Gastroesophageal sphincter (tissue), 4 donors: ENCODE measurements around the gene MEAF6. TPM values are rescaled to one million over a fixed set of nuclear protein-coding genes. Genes with fewer than 3 reads are reported as not detected.
"Not testable (repeated sequence)": the region's sequence is repeated elsewhere in the genome, so short reads cannot be mapped to it uniquely, and the experiment has no call there.

Source experiments
- ATAC-seq: fragments of 150-250 bp; one replicate; pipeline ENCODE4 v1.9.1; 2016; ENCODE audit warnings: mild to moderate bottlenecking, moderate library complexity
- H3K27ac ChIP-seq, 4 donors: fragments of 200-600 bp; sonication (generic) in 3 of 4; 1 replicate in 3 of 4; 2 replicates in 1 of 4; pipeline ENCODE4 v1.5.1; 2016 to 2019
- H3K27me3 ChIP-seq: fragments of 200-600 bp; sonication (generic); one replicate; pipeline ENCODE4 v1.5.1; 2019
- H3K36me3 ChIP-seq, 2 donors: fragments of 200-600 bp; sonication (generic); one replicate each; pipeline ENCODE4 v1.5.1; 2019; ENCODE audit warnings: control low read depth in 1 of 2
- H3K4me1 ChIP-seq, 3 donors: fragments of 200-600 bp; sonication (generic); 1 replicate in 2 of 3; 2 replicates in 1 of 3; pipeline ENCODE4 v1.5.1; 2016 to 2019; ENCODE audit warnings: control low read depth in 2 of 3
- H3K4me3 ChIP-seq, 2 donors: fragments of 200-600 bp; sonication (generic); one replicate each; pipeline ENCODE4 v1.5.1; 2019; ENCODE audit warnings: mild to moderate bottlenecking in 1 of 2, moderate library complexity in 1 of 2
- H3K9me3 ChIP-seq, 3 donors: fragments of 200-600 bp; sonication (generic); one replicate each; pipeline ENCODE4 v1.5.1; 2017 to 2019; ENCODE audit warnings: control low read depth in 2 of 3
- CTCF ChIP-seq, 4 experiments: fragments of 200-600 bp in 2 of 4; fragments of 450-650 bp in 2 of 4; sonication (generic) in 1 of 4; IDR thresholded peaks; one replicate each; pipeline ENCODE4 v1.5.1; 2017 to 2019; ENCODE audit warnings: antibody characterized with exemption in 4 of 4, mild to moderate bottlenecking in 2 of 4, moderate library complexity in 2 of 4
- EP300 ChIP-seq: sonication (generic); formaldehyde crosslinking; IDR thresholded peaks from one replicate; pipeline ENCODE4 v1.6.1; 2017; ENCODE audit warnings: antibody characterized with exemption, mild to moderate bottlenecking
- POLR2A ChIP-seq, 2 donors: fragments of 450-650 bp; IDR thresholded peaks; one replicate each; pipeline ENCODE4 v1.6.1; 2017; ENCODE audit warnings: antibody characterized with exemption in 2 of 2, mild to moderate bottlenecking in 2 of 2, moderate library complexity in 1 of 2
- POLR2AphosphoS5 ChIP-seq: sonication (generic); formaldehyde crosslinking; IDR thresholded peaks from one replicate; pipeline ENCODE4 v1.6.1; 2017; ENCODE audit warnings: antibody characterized with exemption
- WGBS, 2 donors: methylation state at CpG; one replicate each; pipeline ENCODE4 v1.1.5; 2018; ENCODE audit warnings: low coverage in 1 of 2; 5-methylcytosine and 5-hydroxymethylcytosine counted together
- total RNA-seq, 4 donors: library from RNA; depleted of rRNA; stranded (reverse); fragments of >200 nt; gene quantifications; one replicate each; pipeline ENCODE4 v1.1.0, GENCODE V29; 2016

Gene MEAF6
- total RNA-seq, 4 donors from 2014 or later = 89.7 to 129 (median 100) TPM

GRCh38 chr1:37540036-37540785 is 25.6 kb upstream of the MEAF6 start:
- H3K4me3 ChIP-seq = no peak overlapping the region
- no peak for ATAC-seq
- H3K27me3 ChIP-seq = no peaks in the 10 kb centered on the region
- no peak overlapping the region for H3K27ac ChIP-seq
- WGBS, 2 donors = 92 to 94% methylated on average over 27 to 30 of the region's 30 CpGs
- no peaks in the 10 kb centered on the region for H3K9me3 ChIP-seq
- H3K4me1 ChIP-seq = no peaks in the 10 kb centered on the region
- no peak for TF ChIP-seq POLR2AphosphoS5
- peaks cover 8 to 98% of the 10 kb centered on the region in 2 donors for H3K36me3 ChIP-seq

DNA sequence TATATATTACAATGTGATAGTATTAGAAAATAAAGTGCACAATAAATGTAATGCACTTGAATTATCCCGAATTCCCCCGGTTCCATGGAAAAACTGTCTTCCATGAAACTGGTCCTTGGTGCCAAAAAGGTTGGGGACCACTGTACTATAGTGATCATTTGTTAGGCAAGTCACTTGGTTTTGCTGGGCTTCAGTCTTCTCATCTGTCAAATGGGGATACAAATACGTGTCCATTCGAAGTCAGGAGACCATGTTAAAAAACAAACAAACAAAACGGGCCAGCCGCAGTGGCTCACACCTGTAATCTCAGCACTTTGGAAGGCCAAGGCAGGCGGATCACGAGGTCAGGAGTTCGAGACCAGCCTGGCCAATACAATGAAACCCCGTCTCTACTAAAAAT is 24.6 kb upstream of the MEAF6 start:
- H3K36me3 ChIP-seq = peaks cover 8 to 89% of the 10 kb centered on the region in 2 donors
- not testable (repeated sequence) for H3K4me3 ChIP-seq, H3K27me3 ChIP-seq, H3K4me1 ChIP-seq, H3K27ac ChIP-seq, H3K9me3 ChIP-seq, ATAC-seq
- WGBS, 2 donors = 84 to 100% methylated on average over 2 to 5 of the region's 10 CpGs

DNA sequence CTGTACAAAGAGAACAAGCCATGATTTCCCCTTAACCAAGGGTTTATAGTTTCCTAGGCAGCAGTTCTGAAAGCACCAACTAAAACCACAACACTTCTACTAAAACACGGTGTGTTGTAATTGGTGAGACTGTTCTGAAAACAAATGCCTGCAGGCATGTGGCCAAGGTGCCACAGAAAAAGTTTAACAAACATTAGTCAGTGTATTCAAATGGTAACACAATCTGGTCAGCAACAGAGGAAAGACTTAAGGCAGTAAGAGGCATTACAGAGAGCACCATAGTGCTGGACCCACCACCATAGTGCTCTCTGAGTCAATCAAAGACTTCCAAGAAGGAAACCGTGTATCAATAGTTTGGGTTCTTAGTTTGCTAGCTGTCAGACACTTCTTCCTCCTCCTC is 22.8 kb upstream of the MEAF6 start:
- no peaks in the 10 kb centered on the region for H3K9me3 ChIP-seq
- no peak overlapping the region for H3K4me3 ChIP-seq
- WGBS, 2 donors = 76 to 87% methylated on average over 2 of the region's 2 CpGs
- no peaks in the 10 kb centered on the region for H3K27me3 ChIP-seq
- TF ChIP-seq POLR2A (IDR thresholded peaks at IDR 0.05) = no peak
- no peak for TF ChIP-seq EP300
- no peak for TF ChIP-seq POLR2AphosphoS5
- TF ChIP-seq CTCF (IDR thresholded peaks at IDR 0.05) = no peak
- H3K27ac ChIP-seq = peak overlapping the region in 1 of 4 donors; percentile 24
- peaks cover 8 to 72% of the 10 kb centered on the region in 2 donors for H3K36me3 ChIP-seq
- peaks cover 0 to 16% (median 3%) of the 10 kb centered on the region in 3 donors for H3K4me1 ChIP-seq
- ATAC-seq = no peak

DNA sequence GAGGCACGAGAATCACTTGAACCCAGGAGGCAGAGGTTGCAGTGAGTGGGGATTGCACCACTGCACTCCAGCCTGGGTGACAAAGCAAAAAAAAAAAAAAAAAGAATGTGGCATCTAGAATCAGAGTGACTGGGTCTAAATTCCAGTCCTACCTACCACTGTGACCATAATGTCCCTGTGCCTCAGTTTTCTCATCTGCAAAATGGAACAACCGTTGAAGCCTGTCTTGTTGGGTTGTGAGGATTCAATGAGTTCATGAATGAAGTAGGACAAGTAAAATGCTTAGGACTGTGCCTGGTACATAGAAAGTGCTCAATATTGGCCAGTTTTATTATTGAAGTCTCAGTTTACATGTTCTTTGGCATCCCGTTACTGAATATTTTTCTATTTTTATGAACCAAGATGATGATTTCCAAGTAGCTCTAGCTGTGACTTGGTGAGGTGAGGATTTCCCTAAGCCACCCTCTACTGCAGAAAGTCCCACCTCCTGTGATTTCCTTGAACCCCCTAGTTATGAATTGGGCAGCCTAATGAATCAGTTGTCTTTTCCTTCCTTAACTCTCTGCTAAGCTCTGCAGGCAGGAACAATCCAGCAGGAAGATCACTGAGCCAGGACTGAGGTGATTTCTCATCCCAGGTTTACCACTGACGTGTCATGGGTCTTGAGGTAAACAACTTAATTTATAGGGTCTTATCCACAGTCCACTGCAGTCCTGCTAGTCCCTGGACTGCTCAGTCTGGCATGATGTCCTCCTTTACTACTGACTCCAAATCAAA is 18.9 kb upstream of the MEAF6 start:
- no peaks in the 10 kb centered on the region for H3K9me3 ChIP-seq
- peak overlapping the region; percentile 56 to 77 (median 66) for H3K27ac ChIP-seq
- H3K36me3 ChIP-seq = peaks cover 3 to 34% of the 10 kb centered on the region in 2 donors
- ATAC-seq = no peak
- peaks cover 0 to 16% (median 3%) of the 10 kb centered on the region in 3 donors for H3K4me1 ChIP-seq
- no peak for TF ChIP-seq CTCF (IDR thresholded peaks at IDR 0.05)
- no peak for TF ChIP-seq POLR2A (IDR thresholded peaks at IDR 0.05)
- TF ChIP-seq EP300 = no peak
- TF ChIP-seq POLR2AphosphoS5 = no peak
- H3K4me3 ChIP-seq = no peak overlapping the region
- 95 to 100% methylated on average over 2 to 3 of the region's 4 CpGs for WGBS, 2 donors
- no peaks in the 10 kb centered on the region for H3K27me3 ChIP-seq

GRCh38 chr1:37532418-37533156 is 18.0 kb upstream of the MEAF6 start:
- ATAC-seq, H3K4me3 ChIP-seq, H3K9me3 ChIP-seq, H3K27me3 ChIP-seq: not testable (repeated sequence)
- peaks cover 3 to 25% of the 10 kb centered on the region in 2 donors for H3K36me3 ChIP-seq
- H3K4me1 ChIP-seq = peaks cover 0 to 16% (median 3%) of the 10 kb centered on the region in 3 donors
- WGBS, 2 donors = 87 to 90% methylated on average over 3 to 4 of the region's 4 CpGs
- peak overlapping the region in 2 of 4 donors; percentile 19 to 70 for H3K27ac ChIP-seq

DNA sequence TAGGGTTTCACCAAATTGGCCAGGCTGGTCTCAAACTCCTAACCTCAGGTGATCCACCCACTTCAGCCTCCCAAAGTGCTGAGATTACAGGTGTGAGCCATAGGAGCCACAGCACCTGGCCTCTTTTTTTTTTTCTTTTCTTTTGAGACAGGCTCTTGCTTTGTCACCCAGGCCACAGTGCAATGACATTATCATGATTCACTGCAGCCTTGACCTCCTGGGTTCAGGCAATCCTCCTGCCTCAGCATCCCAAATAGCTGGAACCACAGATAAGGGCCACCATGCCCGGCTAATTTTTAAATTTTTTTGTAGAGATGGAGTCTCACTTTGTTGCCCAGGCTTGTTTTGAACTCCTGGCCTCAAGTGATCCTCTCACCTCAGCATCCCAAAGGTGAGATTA is 15.3 kb upstream of the MEAF6 start:
- H3K27ac ChIP-seq, H3K4me3 ChIP-seq, H3K9me3 ChIP-seq, H3K27me3 ChIP-seq, ATAC-seq, H3K36me3 ChIP-seq: not testable (repeated sequence)
- H3K4me1 ChIP-seq = peaks cover 0 to 16% (median 3%) of the 10 kb centered on the region in 3 donors
- 80 to 100% methylated on average over 1 of the region's 1 CpG for WGBS, 2 donors
